Effector memory CD4-positive, alpha-beta T cell (primary cell): ENCODE data around the gene SMIM5.
"Not testable (repeated sequence)": the region's sequence is repeated elsewhere in the genome, so short reads cannot be mapped to it uniquely, and the experiment has no call there.

Source experiments
- DNase-seq, 3 donors: peaks; one replicate each; pipeline ENCODE4 v3.0.0-alpha.2; 2020
- H3K27ac ChIP-seq: 2 replicates; pipeline ENCODE4 v1.7.0; 2013; ENCODE audit warnings: mild to moderate bottlenecking, low read length, moderate library complexity; ENCODE audit not compliant: insufficient read depth, poor library complexity, severe bottlenecking
- H3K27me3 ChIP-seq: replicated peaks from 2 replicates; pipeline ENCODE4 v1.7.0; 2013; ENCODE audit warnings: mild to moderate bottlenecking, low read length; ENCODE audit not compliant: insufficient read depth, control insufficient read depth, poor library complexity, severe bottlenecking
- H3K36me3 ChIP-seq: 2 replicates; pipeline ENCODE4 v1.7.0; 2013; ENCODE audit warnings: mild to moderate bottlenecking, low read length, moderate library complexity; ENCODE audit not compliant: control insufficient read depth, insufficient read depth
- H3K4me1 ChIP-seq: 2 replicates; pipeline ENCODE4 v1.7.0; 2013; ENCODE audit warnings: low read length, mild to moderate bottlenecking; ENCODE audit not compliant: control insufficient read depth, insufficient read depth, poor library complexity, severe bottlenecking
- H3K4me3 ChIP-seq: 2 replicates; pipeline ENCODE4 v1.7.0; 2013; ENCODE audit warnings: low read length, low read depth, mild to moderate bottlenecking; ENCODE audit not compliant: insufficient read depth, poor library complexity, severe bottlenecking
- H3K9me3 ChIP-seq: 2 replicates; pipeline ENCODE4 v1.7.0; 2013; ENCODE audit warnings: mild to moderate bottlenecking, low read length, moderate library complexity; ENCODE audit not compliant: control insufficient read depth

SMIM5 gene

GRCh38 chr17:75633486-75634375 lies 497 bp downstream of the SMIM5 start:
- Histone ChIP-seq H3K36me3 (no peaks in the 10 kb centered on the region), H3K27me3 (no peaks in the 10 kb centered on the region), H3K9me3 (no peaks in the 10 kb centered on the region), H3K4me1 (peaks cover 6% of the 10 kb centered on the region), H3K4me3 (no peak overlapping the region), H3K27ac (no peak overlapping the region)
- peak in 2 of 3 donors; percentile 13 to 14 for DNase-seq

- H3K27me3 ChIP-seq: no peaks in the 10 kb centered on the region
- H3K9me3 ChIP-seq: no peaks in the 10 kb centered on the region
- H3K36me3 ChIP-seq: no peaks in the 10 kb centered on the region
- no peak overlapping the region for H3K27ac ChIP-seq
- H3K4me1 ChIP-seq: peaks cover 6% of the 10 kb centered on the region
- DNase-seq: no peak
- no peak overlapping the region for H3K4me3 ChIP-seq
Measured at GRCh38 chr17:75634376-75634740, 1.1 kb downstream of the SMIM5 start.

- Histone ChIP-seq H3K9me3 (no peaks in the 10 kb centered on the region), H3K4me1 (peaks cover 6% of the 10 kb centered on the region), H3K27me3 (no peaks in the 10 kb centered on the region), H3K4me3 (no peak overlapping the region), H3K27ac (no peak overlapping the region), H3K36me3 (no peaks in the 10 kb centered on the region)
- no peak for DNase-seq
Measured at GRCh38 chr17:75634754-75635609, 1.7 kb downstream of the SMIM5 start.

- DNase-seq: no peak
Measured at GRCh38 chr17:75635610-75636202, 2.5 kb downstream of the SMIM5 start.

GRCh38 chr17:75636381-75637142 lies 3.3 kb downstream of the SMIM5 start:
- no peak for DNase-seq
- no peak overlapping the region for H3K4me3 ChIP-seq
- H3K27me3 ChIP-seq: no peaks in the 10 kb centered on the region
- H3K9me3 ChIP-seq: no peaks in the 10 kb centered on the region
- no peaks in the 10 kb centered on the region for H3K36me3 ChIP-seq
- H3K27ac ChIP-seq: no peak overlapping the region
- H3K4me1 ChIP-seq: peaks cover 6% of the 10 kb centered on the region

More at GRCh38 chr17:75635610-75636202, 2.5 kb downstream of the SMIM5 start:
- Histone ChIP-seq H3K27me3 (no peaks in the 10 kb centered on the region), H3K27ac (no peak overlapping the region), H3K36me3 (no peaks in the 10 kb centered on the region), H3K9me3 (no peaks in the 10 kb centered on the region), H3K4me1 (peaks cover 6% of the 10 kb centered on the region), H3K4me3 (no peak overlapping the region)

- no peaks in the 10 kb centered on the region for H3K9me3 ChIP-seq
Measured at GRCh38 chr17:75637143-75637538, 3.9 kb downstream of the SMIM5 start.

GRCh38 chr17:75637551-75637950 lies 4.3 kb downstream of the SMIM5 start:
- Histone ChIP-seq H3K36me3 (no peaks in the 10 kb centered on the region), H3K27me3 (no peaks in the 10 kb centered on the region), H3K27ac (no peak overlapping the region), H3K9me3 (no peaks in the 10 kb centered on the region), H3K4me3 (no peak overlapping the region), H3K4me1 (peaks cover 6% of the 10 kb centered on the region)
- DNase-seq: no peak

More at GRCh38 chr17:75637143-75637538, 3.9 kb downstream of the SMIM5 start:
- no peak overlapping the region for H3K4me3 ChIP-seq
- no peak overlapping the region for H3K27ac ChIP-seq
- H3K4me1 ChIP-seq: peaks cover 6% of the 10 kb centered on the region
- no peaks in the 10 kb centered on the region for H3K36me3 ChIP-seq
- H3K27me3 ChIP-seq: no peaks in the 10 kb centered on the region
- no peak for DNase-seq

GRCh38 chr17:75638039-75638438 lies 4.8 kb downstream of the SMIM5 start:
- H3K36me3 ChIP-seq, H3K4me3 ChIP-seq, H3K27me3 ChIP-seq, H3K4me1 ChIP-seq, H3K27ac ChIP-seq, DNase-seq, H3K9me3 ChIP-seq: not testable (repeated sequence)

- no peaks in the 10 kb centered on the region for H3K9me3 ChIP-seq
- H3K27me3 ChIP-seq: no peaks in the 10 kb centered on the region
- no peaks in the 10 kb centered on the region for H3K4me1 ChIP-seq
- no peaks in the 10 kb centered on the region for H3K36me3 ChIP-seq
- H3K27ac ChIP-seq: no peak overlapping the region
- no peak overlapping the region for H3K4me3 ChIP-seq
- no peak for DNase-seq
Measured at GRCh38 chr17:75638893-75639292, 5.7 kb downstream of the SMIM5 start.
